OCI-LY7 (cell line): ENCODE measurements around the gene SPPL3. TPM values are rescaled to one million over a fixed set of nuclear protein-coding genes. Genes with fewer than 3 reads are reported as not detected.

Experiments
- BruUV-seq: library from RNA; stranded (reverse); fragments of 400-500 nt; replicated peaks from 2 replicates; lab custom pipeline; 2021; lab: Mats Ljungman, UMichigan
- CTCF ChIA-PET: fragments of 300-600 bp; sonication (Branson Sonifier 250); formaldehyde crosslinking; loops from one replicate; lab custom pipeline; 2022; ENCODE audit warnings: antibody characterized with exemption; ENCODE audit not compliant: unreplicated experiment; lab: Charles Lee
- POLR2A ChIA-PET: fragments of 300-600 bp; sonication (Branson Sonifier 250); formaldehyde crosslinking; loops from one replicate; lab custom pipeline; 2022; ENCODE audit warnings: antibody characterized with exemption; lab: Charles Lee
- DNase-seq: peaks from one replicate; pipeline ENCODE4 v3.0.0-alpha.2; 2015; ENCODE audit warnings: low spot score
- H2AFZ ChIP-seq: fragments of 200-600 bp; sonication (generic), shearing (Covaris generic); 2 replicates; pipeline ENCODE4 v1.6.1; 2014; ENCODE audit warnings: mild to moderate bottlenecking, antibody characterized with exemption, low read length, moderate library complexity
- H3K27ac ChIP-seq: fragments of 200-600 bp; sonication (generic); 2 replicates; pipeline ENCODE4 v1.5.1; 2014; ENCODE audit warnings: mixed run types, low read depth, mild to moderate bottlenecking, moderate library complexity, low read length, inconsistent platforms; ENCODE audit not compliant: poor library complexity, severe bottlenecking
- H3K36me3 ChIP-seq: fragments of 200-600 bp; sonication (generic); 2 replicates; pipeline ENCODE4 v1.6.1; 2014; ENCODE audit warnings: mild to moderate bottlenecking, antibody characterized with exemption, low read length, moderate library complexity, mixed read lengths; ENCODE audit not compliant: insufficient read depth
- H3K4me1 ChIP-seq: fragments of 200-600 bp; sonication (generic); 2 replicates; pipeline ENCODE4 v1.5.1; 2014; ENCODE audit warnings: mild to moderate bottlenecking, low read length; ENCODE audit not compliant: insufficient read depth, poor library complexity, severe bottlenecking
- H3K4me2 ChIP-seq: fragments of 200-600 bp; sonication (generic); 2 replicates; pipeline ENCODE4 v1.6.1; 2014; ENCODE audit warnings: mild to moderate bottlenecking, low read length
- H3K4me3 ChIP-seq: fragments of 200-600 bp; sonication (generic); 2 replicates; pipeline ENCODE4 v1.5.1; 2014; ENCODE audit warnings: mild to moderate bottlenecking, low read depth, low read length; ENCODE audit not compliant: poor library complexity, severe bottlenecking
- H3K79me2 ChIP-seq: fragments of 200-600 bp; sonication (generic); 2 replicates; pipeline ENCODE4 v1.6.1; 2016; ENCODE audit warnings: low read depth, mild to moderate bottlenecking, low read length, moderate library complexity, mixed read lengths; ENCODE audit not compliant: insufficient read depth
- H3K9me2 ChIP-seq: fragments of 200-600 bp; sonication (generic); 2 replicates; pipeline ENCODE4 v1.6.1; 2016; ENCODE audit warnings: mild to moderate bottlenecking, low read length, mixed read lengths; ENCODE audit not compliant: insufficient read depth
- H3K9me3 ChIP-seq: fragments of 200-600 bp; sonication (generic); 2 replicates; pipeline ENCODE4 v1.6.1; 2014; ENCODE audit warnings: mild to moderate bottlenecking, mixed run types, low read length, mixed read lengths
- H4K20me1 ChIP-seq: fragments of 200-600 bp; sonication (generic); 2 replicates; pipeline ENCODE4 v1.6.1; 2014; ENCODE audit warnings: mild to moderate bottlenecking, antibody characterized with exemption, low read length, moderate library complexity, mixed read lengths; ENCODE audit not compliant: insufficient read depth
- EZH2phosphoT487 ChIP-seq: fragments of 200-600 bp; sonication (generic); IDR thresholded peaks from 2 replicates; pipeline ENCODE4 v1.6.1; 2018; ENCODE audit warnings: low read depth, borderline replicate concordance, mild to moderate bottlenecking, mixed run types, antibody characterized with exemption, low read length, moderate library complexity, mixed read lengths
- intact Hi-C: fragments of 100-400 bp; cut with micrococcal nuclease; formaldehyde crosslinking; loops from one replicate; pipeline ENCODE4 v1.10.0; 2022; ENCODE audit not compliant: unreplicated experiment
- total RNA-seq, 2 experiments: library from RNA; depleted of rRNA in 1 of 2; stranded (reverse); fragments of >200 nt in 1 of 2; shearing (Covaris generic) in 1 of 2; gene quantifications; 2 replicates each; pipeline ENCODE4 v1.2.3, GENCODE V29; 2014 to 2022
- TF ChIP-seq, protein P1 (sequence below): fragments of 200-600 bp; sonication (generic); conservative IDR thresholded peaks from 2 replicates; pipeline ENCODE4 v1.5.1; 2014; ENCODE audit warnings: mild to moderate bottlenecking, antibody characterized with exemption, low read length, moderate library complexity, mixed read lengths

The SPPL3 gene
- total RNA-seq, 2 experiments from 2014 or later, result 8.6 to 36.6 TPM

DNA sequence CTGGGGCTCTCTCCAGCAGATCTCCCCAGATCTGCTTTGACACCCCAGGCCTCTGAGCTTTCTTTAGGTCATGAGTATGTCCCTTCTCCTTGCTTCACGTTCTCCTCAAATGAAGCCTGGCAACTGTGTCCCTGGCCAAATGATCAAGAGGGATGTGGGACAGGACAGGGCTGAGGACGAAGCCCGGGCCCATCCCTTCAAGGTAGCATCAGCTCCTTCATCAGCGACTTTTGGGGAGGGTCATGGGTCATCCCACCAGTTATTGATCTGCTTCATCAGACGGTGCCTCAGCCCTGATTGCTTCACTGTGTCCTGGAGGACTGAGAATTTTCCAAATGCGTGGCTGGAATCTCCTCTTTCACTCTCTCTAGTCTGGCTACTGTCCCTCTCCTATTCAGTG is 146.2 kb downstream of the SPPL3 start:
- CTCF ChIA-PET, result interaction anchor here (0.6 kb wide), 1 partner anchor 26 kb away, joined by 3 read pairs; no protein-coding TSS in a partner anchor
- intact Hi-C loops, result no loop called here

DNA sequence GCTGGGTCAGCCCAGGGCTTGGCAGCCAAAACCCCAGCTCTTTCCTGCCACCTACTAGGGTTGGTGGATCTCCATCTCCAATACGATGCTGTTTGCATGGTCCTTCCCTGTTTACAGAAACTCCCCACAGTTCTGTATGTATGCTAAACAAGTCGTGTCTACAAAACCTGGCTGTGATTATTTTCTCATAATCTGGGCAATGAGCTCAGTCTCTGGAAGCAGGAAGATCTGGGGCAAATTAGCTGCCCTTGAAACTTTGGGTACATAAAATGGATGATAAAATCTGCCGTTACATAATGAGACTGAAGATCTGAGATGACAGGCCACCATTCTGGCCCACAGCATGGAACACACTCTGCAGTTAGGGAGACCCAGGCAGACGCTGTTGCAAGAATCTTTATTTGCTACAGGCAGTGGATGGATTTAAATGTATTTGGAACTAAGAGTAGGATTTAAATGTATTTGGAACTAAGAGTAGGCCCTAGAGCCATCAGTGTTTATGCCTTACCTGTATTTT is 146.9 kb downstream of the SPPL3 start:
- H3K4me2 ChIP-seq, result no peak overlapping the region
- POLR2A ChIA-PET, result no interaction called here
- no peak for TF ChIP-seq EZH2phosphoT487
- TF ChIP-seq, protein P1, sequence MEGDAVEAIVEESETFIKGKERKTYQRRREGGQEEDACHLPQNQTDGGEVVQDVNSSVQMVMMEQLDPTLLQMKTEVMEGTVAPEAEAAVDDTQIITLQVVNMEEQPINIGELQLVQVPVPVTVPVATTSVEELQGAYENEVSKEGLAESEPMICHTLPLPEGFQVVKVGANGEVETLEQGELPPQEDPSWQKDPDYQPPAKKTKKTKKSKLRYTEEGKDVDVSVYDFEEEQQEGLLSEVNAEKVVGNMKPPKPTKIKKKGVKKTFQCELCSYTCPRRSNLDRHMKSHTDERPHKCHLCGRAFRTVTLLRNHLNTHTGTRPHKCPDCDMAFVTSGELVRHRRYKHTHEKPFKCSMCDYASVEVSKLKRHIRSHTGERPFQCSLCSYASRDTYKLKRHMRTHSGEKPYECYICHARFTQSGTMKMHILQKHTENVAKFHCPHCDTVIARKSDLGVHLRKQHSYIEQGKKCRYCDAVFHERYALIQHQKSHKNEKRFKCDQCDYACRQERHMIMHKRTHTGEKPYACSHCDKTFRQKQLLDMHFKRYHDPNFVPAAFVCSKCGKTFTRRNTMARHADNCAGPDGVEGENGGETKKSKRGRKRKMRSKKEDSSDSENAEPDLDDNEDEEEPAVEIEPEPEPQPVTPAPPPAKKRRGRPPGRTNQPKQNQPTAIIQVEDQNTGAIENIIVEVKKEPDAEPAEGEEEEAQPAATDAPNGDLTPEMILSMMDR, result no peak
- no peak overlapping the region for H2AFZ ChIP-seq
- peaks cover 9% of the 10 kb centered on the region; the same call in 1 of the 2 replicates for H3K36me3 ChIP-seq
- H3K9me2 ChIP-seq, result no peaks in the 10 kb centered on the region
- no peaks in the 10 kb centered on the region for H4K20me1 ChIP-seq
- no peak overlapping the region for H3K27ac ChIP-seq
- no peaks in the 10 kb centered on the region; the same call in 1 of the 2 replicates for H3K9me3 ChIP-seq
- TSS peak; percentile 33 for BruUV-seq
- no peaks in the 10 kb centered on the region for H3K79me2 ChIP-seq
- H3K4me1 ChIP-seq, result peaks cover 27% of the 10 kb centered on the region
- no peak overlapping the region for H3K4me3 ChIP-seq
- DNase-seq, result no peak
- intact Hi-C loops, result no loop called here
- CTCF ChIA-PET, result interaction anchor here (0.6 kb wide), 1 partner anchor 27 kb away, joined by 3 read pairs; no protein-coding TSS in a partner anchor

More for the DNA sequence above, 146.2 kb downstream of the SPPL3 start:
- Histone ChIP-seq H3K4me1 (peaks cover 27% of the 10 kb centered on the region), H3K9me3 (no peaks in the 10 kb centered on the region; the same call in 1 of the 2 replicates), H3K36me3 (peaks cover 9% of the 10 kb centered on the region; the same call in 1 of the 2 replicates), H3K27ac (no peak overlapping the region), H3K9me2 (no peaks in the 10 kb centered on the region), H3K4me3 (no peak overlapping the region), H3K4me2 (no peak overlapping the region), H2AFZ (no peak overlapping the region), H4K20me1 (no peaks in the 10 kb centered on the region), H3K79me2 (no peaks in the 10 kb centered on the region)
- POLR2A ChIA-PET, result interaction anchor here (0.6 kb wide), 1 partner anchor 186 kb away, joined by 7 read pairs; no protein-coding TSS in a partner anchor
- DNase-seq, result no peak
- BruUV-seq, result no TSS peak
- TF ChIP-seq, protein P1, result no peak
- TF ChIP-seq EZH2phosphoT487, result no peak

DNA sequence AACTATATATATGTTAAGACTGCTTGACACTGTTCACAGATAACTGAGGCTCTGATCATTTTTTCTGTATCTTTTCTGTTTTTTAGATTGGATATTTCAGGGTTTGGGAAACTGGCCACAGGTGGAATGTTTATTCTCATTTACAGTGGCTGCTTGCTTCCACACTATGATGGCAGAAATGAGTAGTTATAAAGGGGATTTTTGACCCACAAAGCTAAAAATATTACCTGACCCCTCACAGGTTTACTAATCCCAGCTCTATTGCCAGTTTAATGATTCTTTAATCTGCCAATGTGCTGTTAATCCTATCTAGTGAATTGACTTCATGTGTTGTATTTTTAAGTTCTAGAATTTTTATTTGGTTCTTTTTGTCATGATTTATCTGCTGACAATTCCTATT is 148.9 kb downstream of the SPPL3 start:
- ChIA-PET CTCF (no interaction called here), POLR2A (interaction anchor here (0.6 kb wide), 1 partner anchor 277 kb away, joined by 3 read pairs; no protein-coding TSS in a partner anchor)
- H3K9me2 ChIP-seq, result no peaks in the 10 kb centered on the region
- H3K36me3 ChIP-seq, result no peaks in the 10 kb centered on the region
- intact Hi-C loops, result no loop called here
- H3K4me3 ChIP-seq, result no peak overlapping the region
- peaks cover 17% of the 10 kb centered on the region for H3K4me1 ChIP-seq
- H3K9me3 ChIP-seq, result no peaks in the 10 kb centered on the region; the same call in 1 of the 2 replicates
- no peak for TF ChIP-seq EZH2phosphoT487
- TF ChIP-seq, protein P1, result no peak
- H3K79me2 ChIP-seq, result no peaks in the 10 kb centered on the region
- no TSS peak for BruUV-seq
- H2AFZ ChIP-seq, result no peak overlapping the region
- no peak overlapping the region for H3K27ac ChIP-seq
- DNase-seq, result no peak
- H3K4me2 ChIP-seq, result no peak overlapping the region
- no peaks in the 10 kb centered on the region for H4K20me1 ChIP-seq
